Activated gamma-delta T cell (primary cell): ENCODE measurements around the gene GRK5.

Source experiments
- DNase-seq: peaks from one replicate; lab custom pipeline; 2025; lab: John Stamatoyannopoulos, UW

The GRK5 gene

DNA sequence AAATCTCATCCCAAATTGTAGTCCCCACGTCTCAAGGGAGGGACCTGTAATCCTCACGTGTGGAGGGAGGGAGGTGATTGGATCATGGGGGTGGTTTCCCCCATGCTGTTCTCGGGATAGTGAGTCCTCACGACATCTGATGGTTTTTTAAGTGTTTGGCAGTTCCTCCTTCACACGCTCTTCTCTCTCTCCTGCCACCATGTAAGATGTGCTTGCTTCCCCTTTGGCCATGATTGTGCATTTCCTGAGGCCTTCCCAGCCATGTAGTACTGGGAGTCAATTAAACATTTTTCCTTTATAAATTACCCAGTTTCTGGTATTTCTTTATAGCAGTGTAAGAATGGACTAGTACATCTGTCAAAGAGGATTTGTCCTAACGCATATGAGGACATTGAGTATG, 275.6 kb downstream of the GRK5 start:
- DNase-seq = no peak

- DNase-seq = no peak
Measured at GRCh38 chr10:119483839-119484238, 276.5 kb downstream of the GRK5 start.

- DNase-seq = no peak
Measured at GRCh38 chr10:119488675-119489074, 281.3 kb downstream of the GRK5 start.

- no peak for DNase-seq
Measured at GRCh38 chr10:119489991-119490326, 282.6 kb downstream of the GRK5 start.

- no peak for DNase-seq
Measured at GRCh38 chr10:119491966-119492757, 284.8 kb downstream of the GRK5 start.

DNA sequence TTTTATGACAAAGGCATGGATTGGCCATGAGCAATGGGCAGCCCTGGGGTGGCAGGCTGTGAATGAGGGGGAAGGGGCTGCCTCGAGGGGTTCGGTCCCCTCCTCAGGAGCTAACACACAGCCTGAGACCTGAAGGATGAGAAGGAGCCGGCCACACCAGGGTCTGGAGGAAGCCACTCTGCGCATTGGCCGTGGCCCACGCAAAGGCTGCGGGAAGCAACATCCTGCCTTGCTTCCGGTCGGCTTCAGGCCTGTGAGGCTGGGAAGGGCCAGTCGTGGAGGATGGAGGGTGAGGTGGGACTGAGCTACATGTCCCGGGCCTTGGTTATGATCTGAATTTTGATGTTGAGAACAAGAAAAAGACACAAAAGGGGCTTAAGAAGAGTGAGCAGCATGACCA, 285.8 kb downstream of the GRK5 start:
- no peak for DNase-seq

- no peak for DNase-seq
Measured at GRCh38 chr10:119494236-119495020, 287.1 kb downstream of the GRK5 start.

DNA sequence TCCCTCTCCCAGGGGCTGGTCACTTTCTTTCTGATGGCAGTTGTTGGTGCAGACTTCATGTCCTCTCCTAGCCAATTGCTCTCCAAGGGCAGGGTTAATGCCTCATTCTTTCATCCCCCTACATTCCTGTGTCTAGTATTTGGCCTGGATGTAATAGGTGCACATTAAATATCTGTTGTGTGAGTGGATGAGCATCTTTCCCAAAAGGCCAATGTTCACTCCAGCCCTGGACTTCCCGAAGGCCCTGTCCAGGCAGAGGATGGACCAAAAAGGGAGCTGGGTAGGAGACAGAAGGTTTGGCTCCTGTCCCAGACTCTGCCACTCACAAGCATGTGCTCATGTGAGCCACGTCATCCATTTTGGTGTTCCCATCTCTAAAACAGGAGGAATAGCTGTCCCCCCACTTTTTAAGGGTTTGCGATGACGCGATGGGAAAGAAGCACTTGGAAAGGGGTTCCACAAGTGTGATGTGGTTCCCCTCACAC, 287.7 kb downstream of the GRK5 start:
- DNase-seq = no peak

- no peak for DNase-seq
Measured at GRCh38 chr10:119495545-119495944, 288.2 kb downstream of the GRK5 start.

DNA sequence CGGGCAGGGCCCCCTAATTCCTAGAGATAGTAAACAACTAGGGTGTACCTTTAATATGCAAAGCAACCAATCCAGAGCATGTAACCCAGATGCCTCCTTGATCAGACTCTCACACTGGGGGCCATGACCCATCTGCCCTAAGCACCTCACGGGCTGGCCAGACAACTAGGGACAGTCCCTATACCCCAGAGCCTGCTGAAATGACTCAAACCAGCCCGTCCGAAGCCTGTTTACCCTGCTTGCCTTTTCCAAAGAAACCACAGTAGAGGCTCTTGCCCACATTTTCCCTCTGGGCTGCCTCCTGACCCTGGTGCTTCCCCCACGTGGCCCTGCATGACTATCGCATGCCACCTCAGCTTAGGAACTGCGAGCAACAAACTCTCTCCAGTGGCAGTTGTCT, 288.9 kb downstream of the GRK5 start:
- DNase-seq = no peak

DNA sequence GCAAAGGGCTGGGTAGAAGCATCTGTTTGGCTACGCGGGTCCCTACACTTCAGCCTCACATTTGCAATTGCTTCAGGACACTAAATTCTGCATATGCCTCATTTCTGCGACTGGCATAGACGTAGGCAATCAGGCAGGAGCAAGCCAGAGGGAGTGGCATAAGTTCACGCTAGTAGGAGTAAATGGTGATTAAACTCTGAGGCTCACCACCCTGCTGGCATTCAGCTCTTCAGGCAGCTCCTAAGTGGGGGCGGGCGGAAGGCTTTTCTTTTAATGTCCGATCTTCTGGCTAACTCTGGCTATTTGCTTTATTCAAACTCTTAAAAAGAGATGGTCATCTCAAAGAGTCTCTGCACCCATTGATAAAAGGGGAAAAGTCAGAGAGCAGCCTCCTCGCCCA, 289.9 kb downstream of the GRK5 start:
- no peak for DNase-seq

DNA sequence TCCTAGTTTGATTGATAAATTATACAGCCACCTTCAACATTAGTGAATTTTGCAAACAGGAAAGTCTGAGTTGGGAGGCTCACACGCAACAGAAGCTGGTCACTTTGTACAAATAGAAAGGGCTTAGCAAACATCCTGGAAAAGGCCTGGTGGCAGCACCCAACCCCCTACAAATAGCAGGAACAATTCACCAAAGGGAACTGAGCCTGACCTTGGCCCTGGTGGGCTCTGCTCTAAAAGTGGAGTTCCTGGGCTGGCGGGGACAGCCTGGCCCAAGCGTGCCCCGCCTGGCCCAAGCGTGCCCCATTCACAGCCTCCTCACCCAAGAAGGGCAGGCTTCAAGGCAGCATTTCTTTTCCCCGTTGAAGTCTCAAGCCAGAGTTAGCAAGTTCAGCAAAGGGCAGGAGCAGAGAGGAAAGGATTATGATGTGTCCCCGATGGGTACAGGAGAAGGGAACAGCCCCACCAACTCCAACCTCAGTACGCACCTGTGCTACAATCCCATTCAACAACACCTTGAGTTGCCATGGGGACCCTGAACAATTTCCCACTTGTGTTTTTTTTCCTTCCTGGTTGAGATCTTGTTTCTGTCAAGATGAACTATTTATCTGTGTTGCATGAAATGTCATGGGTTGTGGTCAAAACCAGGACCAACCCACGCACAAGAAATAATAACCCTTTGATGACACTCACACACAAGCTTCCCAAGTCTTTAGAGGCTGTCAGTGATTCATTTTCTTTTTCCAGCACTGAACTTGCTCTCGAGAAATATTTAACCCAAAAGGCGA, 291.7 kb downstream of the GRK5 start:
- DNase-seq = no peak

GRCh38 chr10:119499677-119500002, 292.3 kb downstream of the GRK5 start:
- no peak for DNase-seq

DNA sequence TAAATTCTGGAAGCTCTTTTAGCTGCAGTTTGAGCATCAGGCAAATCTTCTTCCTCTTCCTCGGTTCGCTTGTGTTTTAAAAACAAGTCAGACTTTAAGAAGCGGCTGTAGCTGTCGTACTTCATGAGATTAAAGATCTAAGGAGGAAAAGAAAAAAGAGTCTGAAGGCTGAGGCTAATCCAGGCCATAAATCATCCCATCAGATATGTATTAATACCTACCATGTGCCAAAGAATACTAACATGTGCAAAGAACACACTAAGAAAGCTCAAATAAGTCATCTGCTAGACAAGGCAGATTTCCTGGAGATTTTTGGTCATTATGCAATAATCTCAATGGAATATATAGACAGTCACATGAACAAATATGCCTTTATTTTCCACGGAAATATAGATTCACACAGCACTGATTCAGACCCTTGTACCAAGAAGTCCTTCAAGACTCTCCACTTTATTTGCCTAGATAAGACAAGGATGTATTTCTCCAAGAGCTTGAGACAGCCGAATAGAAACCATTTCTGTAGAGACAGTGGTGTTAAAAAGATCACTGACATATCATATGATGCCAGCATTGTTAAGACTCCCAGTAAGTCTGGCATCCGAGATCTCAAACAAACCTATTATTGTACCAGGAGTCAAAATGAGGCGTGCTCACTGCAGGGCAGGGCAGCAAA, 292.9 kb downstream of the GRK5 start:
- no peak for DNase-seq

DNA sequence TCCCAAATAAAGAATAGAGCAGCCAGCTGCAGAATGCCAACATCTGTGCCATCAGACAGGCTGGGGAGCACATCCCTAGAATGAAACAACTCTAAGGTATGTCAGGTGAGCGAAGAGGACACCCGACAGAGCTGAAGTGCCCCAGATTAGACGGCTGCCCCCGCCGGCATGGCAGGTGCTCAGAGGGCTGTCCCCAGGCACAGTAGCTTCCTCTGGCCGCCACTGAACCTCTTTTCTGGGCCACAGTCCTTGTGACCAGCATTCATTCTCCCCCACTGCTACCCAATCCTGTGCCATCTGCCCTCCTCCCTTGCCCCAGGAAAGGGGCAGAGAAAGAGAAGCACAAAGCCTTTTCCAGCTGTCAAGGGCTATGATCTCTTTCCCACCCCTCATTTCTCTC, 293.4 kb downstream of the GRK5 start:
- DNase-seq = no peak

DNA sequence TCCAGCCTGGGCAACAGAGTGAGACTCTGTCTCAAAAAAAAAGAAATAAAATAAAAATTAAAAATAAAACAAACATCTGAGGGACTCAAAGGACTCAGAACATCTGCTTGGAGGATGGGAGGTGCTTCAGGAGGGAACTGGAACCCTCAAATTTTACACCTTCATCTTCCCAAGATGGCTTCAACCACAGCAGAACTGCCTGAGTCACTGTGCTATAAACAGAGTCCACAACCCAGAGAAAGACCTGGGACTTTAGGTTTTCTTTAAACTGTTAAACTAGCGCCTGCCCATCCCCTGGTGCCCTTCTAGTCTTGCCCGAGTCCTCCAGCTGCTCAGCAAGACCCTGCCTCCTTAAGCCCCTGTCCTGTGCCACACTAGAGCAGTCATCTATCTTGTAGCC, 294.3 kb downstream of the GRK5 start:
- no peak for DNase-seq

DNA sequence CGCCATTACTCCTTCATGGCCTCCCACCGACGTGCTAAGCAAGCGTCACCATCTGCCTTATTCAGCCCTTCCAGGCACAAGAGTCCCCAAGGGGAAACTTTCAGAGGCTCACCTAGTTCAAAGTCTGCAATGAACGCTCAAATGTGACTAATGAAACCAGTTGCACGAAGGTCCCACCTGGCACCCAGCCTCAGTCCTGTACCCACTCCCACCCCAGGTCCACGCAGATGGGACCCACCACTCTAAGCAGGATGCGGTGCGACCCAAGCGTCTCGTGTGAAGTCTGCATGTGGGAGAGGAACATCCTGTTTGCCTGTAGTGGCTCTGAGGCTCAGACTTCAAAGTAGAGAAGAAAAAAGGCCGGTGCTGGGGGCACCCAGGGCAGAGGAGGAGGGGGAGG, 294.8 kb downstream of the GRK5 start:
- peak; percentile 23 for DNase-seq

DNA sequence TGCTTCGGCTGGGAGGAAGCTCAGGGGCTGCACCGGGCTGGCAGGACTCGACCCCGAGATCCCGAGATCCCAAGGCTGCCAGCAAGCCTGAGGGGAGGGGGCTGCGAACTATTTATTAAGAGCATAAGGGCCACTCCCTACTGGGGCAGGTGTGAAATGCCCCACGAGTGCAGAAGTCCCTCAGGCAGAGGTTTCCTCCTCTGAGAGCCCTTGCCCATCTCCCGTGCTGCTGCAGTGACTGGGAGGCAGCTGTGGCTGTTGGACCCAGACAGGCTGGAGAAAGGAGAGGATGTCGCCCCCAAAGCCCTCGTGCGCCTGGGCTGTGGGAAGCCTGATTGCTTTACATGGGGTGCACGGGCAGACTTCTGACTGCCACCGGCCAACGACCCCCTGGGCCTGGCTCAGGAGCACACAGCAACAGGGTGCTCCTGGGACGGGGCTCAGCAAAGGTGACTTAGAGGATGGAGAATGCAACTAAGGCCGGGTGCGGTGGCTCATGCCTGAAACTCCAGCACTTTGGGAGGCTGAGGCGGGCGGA, 295.3 kb downstream of the GRK5 start:
- no peak for DNase-seq

DNA sequence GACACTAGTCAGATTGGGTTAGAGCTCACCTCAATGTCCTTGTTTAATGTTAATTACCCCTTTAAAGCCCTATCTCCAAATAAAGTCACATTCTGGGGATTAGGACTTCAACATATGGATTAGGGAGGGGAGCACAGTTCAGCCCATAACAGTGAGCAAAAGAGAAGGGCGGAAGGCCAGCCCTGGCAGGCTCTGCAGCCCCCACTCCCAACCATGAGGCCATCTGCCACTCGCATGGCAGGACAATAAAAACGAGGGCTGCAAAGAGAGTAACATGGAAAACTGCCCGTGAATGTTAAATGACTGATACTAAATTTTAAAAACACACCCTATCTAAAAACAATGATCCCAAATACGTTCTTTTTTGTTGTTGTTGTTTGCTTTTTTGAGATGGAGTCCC, 296.4 kb downstream of the GRK5 start:
- DNase-seq = no peak

DNA sequence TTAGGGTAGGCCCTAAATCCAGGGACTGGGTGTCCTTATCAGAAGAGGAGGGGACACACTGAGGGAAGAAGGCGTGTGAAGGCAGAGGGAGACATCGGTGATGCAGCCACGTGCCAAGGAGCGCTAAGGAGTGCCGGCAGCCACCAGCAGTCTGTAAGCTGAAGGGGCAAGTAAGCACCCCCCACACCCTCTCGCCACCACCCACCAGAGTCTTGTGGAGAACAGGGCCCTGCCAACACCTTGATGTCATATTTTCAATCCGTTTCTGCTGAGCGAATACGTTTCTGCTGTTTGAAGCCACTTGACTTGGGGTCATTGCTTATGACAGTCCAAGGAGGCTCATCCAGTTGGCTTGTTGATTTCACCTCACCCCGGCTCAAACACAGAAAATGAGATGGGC, 297.3 kb downstream of the GRK5 start:
- no peak for DNase-seq

GRCh38 chr10:119505131-119505551, 297.8 kb downstream of the GRK5 start:
- DNase-seq = no peak
